Loucy (cell line): ENCODE measurements around the gene MBOAT7.

ENCODE experiments used
- EZH2phosphoT487 ChIP-seq: fragments of 200-600 bp; IDR thresholded peaks from 2 replicates; pipeline ENCODE4 v1.6.1; 2018; ENCODE audit warnings: antibody characterized with exemption, mild to moderate bottlenecking, moderate library complexity, borderline replicate concordance
- TF ChIP-seq, protein P1 (sequence below): fragments of 200-600 bp; sonication (generic); conservative IDR thresholded peaks from 2 replicates; pipeline ENCODE4 v1.5.1; 2014; ENCODE audit warnings: mild to moderate bottlenecking, antibody characterized with exemption, low read length

DNA sequence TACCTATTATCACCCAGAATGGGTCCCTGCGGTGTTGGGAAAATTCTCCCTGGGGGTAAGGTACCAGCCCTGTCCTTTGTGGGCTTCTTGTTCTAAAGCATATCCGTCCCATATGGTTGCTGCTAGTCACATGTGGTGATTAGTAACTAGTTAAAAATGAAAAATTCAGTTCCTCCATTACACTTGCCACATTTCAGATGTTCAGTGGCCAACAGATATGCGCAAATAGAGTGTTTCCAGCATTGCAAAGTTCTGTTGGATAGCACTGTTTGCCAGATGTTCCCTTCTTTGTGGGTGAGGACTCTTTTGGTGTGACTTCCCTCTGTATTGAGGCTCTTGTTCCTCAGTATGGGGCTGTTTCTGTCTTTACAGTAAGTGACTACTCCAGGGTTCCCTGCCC is 48.0 kb downstream of the MBOAT7 start:
- TF ChIP-seq, protein P1, sequence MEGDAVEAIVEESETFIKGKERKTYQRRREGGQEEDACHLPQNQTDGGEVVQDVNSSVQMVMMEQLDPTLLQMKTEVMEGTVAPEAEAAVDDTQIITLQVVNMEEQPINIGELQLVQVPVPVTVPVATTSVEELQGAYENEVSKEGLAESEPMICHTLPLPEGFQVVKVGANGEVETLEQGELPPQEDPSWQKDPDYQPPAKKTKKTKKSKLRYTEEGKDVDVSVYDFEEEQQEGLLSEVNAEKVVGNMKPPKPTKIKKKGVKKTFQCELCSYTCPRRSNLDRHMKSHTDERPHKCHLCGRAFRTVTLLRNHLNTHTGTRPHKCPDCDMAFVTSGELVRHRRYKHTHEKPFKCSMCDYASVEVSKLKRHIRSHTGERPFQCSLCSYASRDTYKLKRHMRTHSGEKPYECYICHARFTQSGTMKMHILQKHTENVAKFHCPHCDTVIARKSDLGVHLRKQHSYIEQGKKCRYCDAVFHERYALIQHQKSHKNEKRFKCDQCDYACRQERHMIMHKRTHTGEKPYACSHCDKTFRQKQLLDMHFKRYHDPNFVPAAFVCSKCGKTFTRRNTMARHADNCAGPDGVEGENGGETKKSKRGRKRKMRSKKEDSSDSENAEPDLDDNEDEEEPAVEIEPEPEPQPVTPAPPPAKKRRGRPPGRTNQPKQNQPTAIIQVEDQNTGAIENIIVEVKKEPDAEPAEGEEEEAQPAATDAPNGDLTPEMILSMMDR, result no peak
- TF ChIP-seq EZH2phosphoT487, result no peak
